Naive thymus-derived CD4-positive, alpha-beta T cell (primary cell): ENCODE data around the gene PLK4. TPM values are rescaled to one million over a fixed set of nuclear protein-coding genes. Genes with fewer than 3 reads are reported as not detected.
"Not testable (repeated sequence)": the region's sequence is repeated elsewhere in the genome, so short reads cannot be mapped to it uniquely, and the experiment has no call there.

Source experiments
- ATAC-seq: fragments of 150-1000 bp; cut with Tn5 transposase; 2 replicates; pipeline ENCODE4 v1.10.0; 2021; ENCODE audit warnings: mild to moderate bottlenecking, moderate library complexity
- CTCF ChIA-PET: fragments of 350-600 bp; sonication (Branson Sonifier 250); formaldehyde crosslinking; loops from one replicate; lab custom pipeline; 2021; ENCODE audit warnings: antibody characterized with exemption; lab: Charles Lee
- POLR2A ChIA-PET: fragments of 350-600 bp; sonication (Branson Sonifier 250); formaldehyde crosslinking; loops from one replicate; lab custom pipeline; 2021; ENCODE audit warnings: antibody characterized with exemption, inconsistent platforms; lab: Charles Lee
- DNase-seq, 9 donors: peaks; one replicate each; pipeline versions ENCODE4 v3.0.0 to v3.0.0-alpha.2; 2020 to 2022; ENCODE audit warnings: mixed read lengths in 1 of 9
- H3K27ac ChIP-seq: one replicate; pipeline ENCODE4 v1.7.0; 2013; ENCODE audit warnings: mild to moderate bottlenecking, low read depth, low read length, moderate library complexity
- H3K27me3 ChIP-seq, 2 donors: one replicate each; pipeline ENCODE4 v1.7.0; 2013; ENCODE audit warnings: low read length in 2 of 2, mild to moderate bottlenecking in 2 of 2, moderate library complexity in 2 of 2; ENCODE audit not compliant: control insufficient read depth in 2 of 2, insufficient read depth in 2 of 2
- H3K36me3 ChIP-seq, 3 experiments: 1 replicate in 2 of 3; 2 replicates in 1 of 3; pipeline ENCODE4 v1.7.0; 2013; ENCODE audit warnings: low read length in 3 of 3, mild to moderate bottlenecking in 3 of 3, moderate library complexity in 1 of 3; ENCODE audit not compliant: insufficient read depth in 3 of 3, control insufficient read depth in 2 of 3
- H3K4me1 ChIP-seq, 2 donors: one replicate each; pipeline ENCODE4 v1.7.0; 2013; ENCODE audit warnings: low read length in 2 of 2, mild to moderate bottlenecking in 2 of 2, moderate library complexity in 1 of 2; ENCODE audit not compliant: control insufficient read depth in 2 of 2, insufficient read depth in 2 of 2
- H3K4me3 ChIP-seq: 2 replicates; pipeline ENCODE4 v1.7.0; 2013; ENCODE audit warnings: mild to moderate bottlenecking, low read length
- H3K9me3 ChIP-seq, 3 experiments: 1 replicate in 2 of 3; 2 replicates in 1 of 3; pipeline ENCODE4 v1.7.0; 2013; ENCODE audit warnings: low read length in 3 of 3; ENCODE audit not compliant: control insufficient read depth in 2 of 3
- H3K27ac Mint-ChIP-seq, 9 donors: one replicate each; pipeline ENCODE4 v1.8.0; 2020 to 2022; ENCODE audit warnings: mixed read lengths in 9 of 9, mild to moderate bottlenecking in 8 of 9, moderate library complexity in 5 of 9, inconsistent platforms in 2 of 9
- H3K27me3 Mint-ChIP-seq, 5 donors: one replicate each; pipeline ENCODE4 v1.8.0; 2021 to 2022; ENCODE audit warnings: mixed read lengths in 5 of 5, mild to moderate bottlenecking in 1 of 5
- H3K36me3 Mint-ChIP-seq, 5 donors: one replicate each; pipeline ENCODE4 v1.8.0; 2020 to 2022; ENCODE audit warnings: mixed read lengths in 5 of 5, mild to moderate bottlenecking in 3 of 5, inconsistent platforms in 1 of 5
- H3K4me1 Mint-ChIP-seq, 7 donors: one replicate each; pipeline ENCODE4 v1.8.0; 2020 to 2022; ENCODE audit warnings: mixed read lengths in 7 of 7, mild to moderate bottlenecking in 3 of 7, inconsistent platforms in 1 of 7
- H3K4me3 Mint-ChIP-seq, 10 donors: one replicate each; pipeline ENCODE4 v1.8.0; 2020 to 2022; ENCODE audit warnings: mild to moderate bottlenecking in 10 of 10, mixed read lengths in 10 of 10, moderate library complexity in 6 of 10, inconsistent platforms in 2 of 10
- H3K9me3 Mint-ChIP-seq, 11 donors: one replicate each; pipeline ENCODE4 v1.8.0; 2020 to 2022; ENCODE audit warnings: mixed read lengths in 11 of 11, mild to moderate bottlenecking in 4 of 11, inconsistent platforms in 1 of 11, moderate library complexity in 1 of 11
- intact Hi-C, 2 donors: fragments of 100-400 bp; cut with micrococcal nuclease; formaldehyde crosslinking; loops; one replicate each; pipeline ENCODE4 v1.15.1; 2023
- polyA plus RNA-seq, 2 donors: library from polyadenylated mRNA; unstranded; fragments of 300-500 nt; fragmentation: Illumina TruSeq; gene quantifications; one replicate each; pipeline ENCODE4 v1.2.3, GENCODE V29; 2021
- total RNA-seq, 6 experiments: library from RNA in 5 of 6; stranded (reverse) in 5 of 6; gene quantifications; 1 replicate in 5 of 6; 2 replicates in 1 of 6; pipeline ENCODE4 v1.2.3 and lab custom pipeline; 2021 to 2026

The PLK4 gene
- total and polyA plus RNA-seq, 7 experiments from 2014 or later = 1.3 to 34.7 (median 3.5) TPM

DNA sequence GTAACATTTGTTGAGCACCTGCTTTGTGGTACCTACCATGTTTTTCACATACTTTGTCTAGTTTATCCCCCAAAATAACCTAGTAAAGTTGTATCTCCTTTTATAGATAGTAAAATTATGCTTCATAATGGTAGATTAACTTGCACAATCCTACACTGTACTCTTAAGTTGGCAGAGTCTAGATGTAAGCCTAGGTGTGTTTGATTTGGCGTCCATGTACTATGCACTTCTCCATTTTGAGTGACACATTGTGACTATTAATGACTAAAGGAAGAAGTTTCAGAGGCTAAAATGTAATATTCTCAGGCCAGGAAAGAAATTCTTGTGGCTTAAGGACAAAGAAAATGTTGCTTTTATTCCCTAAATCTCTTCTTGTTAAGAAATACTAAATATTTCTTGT, 15.4 kb downstream of the PLK4 start:
- Histone ChIP-seq H3K27me3 (no peaks in the 10 kb centered on the region), H3K9me3 (no peaks in the 10 kb centered on the region), H3K4me1 (no peaks in the 10 kb centered on the region), H3K36me3 (no peaks in the 10 kb centered on the region), H3K27ac (no peak overlapping the region), H3K4me3 (no peak overlapping the region)
- CTCF ChIA-PET = no interaction called here
- Mint-ChIP-seq H3K4me1 (peaks cover 0 to 4% (median 0%) of the 10 kb centered on the region in 7 donors), H3K27ac (no peak overlapping the region), H3K36me3 (peaks cover 4 to 35% (median 7%) of the 10 kb centered on the region in 5 donors), H3K27me3 (no peaks in the 10 kb centered on the region), H3K4me3 (no peak overlapping the region), H3K9me3 (peaks cover 0 to 8% (median 0%) of the 10 kb centered on the region in 11 donors)
- POLR2A ChIA-PET = no interaction called here
- no peak for ATAC-seq
- intact Hi-C loops = no loop called here
- no peak for DNase-seq

- no peak overlapping the region for H3K4me3 ChIP-seq
- Mint-ChIP-seq H3K36me3 (peaks cover 4 to 39% (median 7%) of the 10 kb centered on the region in 5 donors), H3K27ac (no peak overlapping the region), H3K4me1 (peaks cover 0 to 4% (median 0%) of the 10 kb centered on the region in 7 donors), H3K9me3 (peaks cover 0 to 11% (median 0%) of the 10 kb centered on the region in 11 donors), H3K4me3 (no peak overlapping the region), H3K27me3 (no peaks in the 10 kb centered on the region)
- intact Hi-C loops = no loop called here
- no peaks in the 10 kb centered on the region for H3K4me1 ChIP-seq
- CTCF ChIA-PET = interaction anchor here (0.6 kb wide), 1 partner anchor 11 kb away, joined by 4 read pairs; no protein-coding TSS in a partner anchor
- H3K36me3 ChIP-seq = no peaks in the 10 kb centered on the region
- POLR2A ChIA-PET = no interaction called here
- DNase-seq = no peak
- no peak for ATAC-seq
- no peaks in the 10 kb centered on the region for H3K9me3 ChIP-seq
- no peak overlapping the region for H3K27ac ChIP-seq
- no peaks in the 10 kb centered on the region for H3K27me3 ChIP-seq
Observed at GRCh38 chr4:127896528-127896927, 15.8 kb downstream of the PLK4 start.

DNA sequence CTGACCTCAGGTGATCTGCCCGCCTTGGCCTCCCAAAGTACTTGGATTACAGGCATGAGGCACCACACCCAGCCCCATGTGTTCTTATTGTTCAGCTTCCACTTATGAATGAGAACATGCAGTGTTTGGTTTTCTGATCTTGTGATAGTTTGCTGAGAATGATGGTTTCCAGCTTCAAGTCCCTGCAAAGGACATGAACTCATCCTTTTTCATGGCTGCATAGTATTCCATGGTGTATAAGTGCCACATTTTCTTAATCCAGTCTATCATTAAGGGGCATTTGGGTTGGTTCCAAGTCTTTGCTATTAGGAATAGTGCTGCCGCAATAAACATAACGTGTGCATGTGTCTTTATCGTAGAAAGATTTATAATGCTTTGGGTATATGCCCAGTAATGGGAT, 19.0 kb downstream of the PLK4 start:
- H3K4me3 Mint-ChIP-seq, intact Hi-C loops, H3K27ac ChIP-seq, H3K4me3 ChIP-seq, H3K27me3 ChIP-seq, H3K27ac Mint-ChIP-seq, H3K27me3 Mint-ChIP-seq, H3K4me1 ChIP-seq, H3K36me3 ChIP-seq, ATAC-seq, H3K4me1 Mint-ChIP-seq, DNase-seq, CTCF ChIA-PET, H3K9me3 ChIP-seq, POLR2A ChIA-PET: not testable (repeated sequence)
- peaks cover 0 to 14% (median 5%) of the 10 kb centered on the region in 11 donors for H3K9me3 Mint-ChIP-seq
- peaks cover 0 to 28% (median 5%) of the 10 kb centered on the region in 5 donors for H3K36me3 Mint-ChIP-seq

DNA sequence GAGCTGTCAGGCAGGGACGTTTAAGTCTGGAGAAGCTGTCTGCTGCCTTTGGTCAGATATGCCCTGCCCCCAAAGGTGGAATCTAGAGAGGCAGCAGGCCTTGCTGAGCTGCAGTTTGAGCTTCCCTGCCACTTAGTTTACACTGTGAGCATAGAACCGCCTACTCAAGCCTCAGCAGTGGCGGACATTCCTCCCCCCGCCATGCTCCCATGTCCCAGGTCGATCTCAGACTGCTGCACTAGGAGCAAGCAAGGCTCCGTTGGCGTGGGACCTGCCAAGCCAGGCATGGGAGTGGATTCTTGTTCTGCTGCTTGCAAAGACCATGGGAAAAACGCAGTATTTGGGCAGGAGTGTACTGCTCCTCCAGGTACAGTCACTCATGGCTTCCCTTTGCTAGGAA, 24.3 kb downstream of the PLK4 start:
- no peak overlapping the region for H3K4me3 Mint-ChIP-seq
- intact Hi-C loops = no loop called here
- H3K36me3 Mint-ChIP-seq = peaks cover 0 to 12% (median 5%) of the 10 kb centered on the region in 5 donors
- ChIA-PET POLR2A (no interaction called here), CTCF (no interaction called here)
- no peaks in the 10 kb centered on the region for H3K27me3 Mint-ChIP-seq
- no peak overlapping the region for H3K4me3 ChIP-seq
- no peak overlapping the region for H3K27ac Mint-ChIP-seq
- no peak overlapping the region for H3K27ac ChIP-seq
- H3K36me3 ChIP-seq = no peaks in the 10 kb centered on the region
- DNase-seq = no peak
- H3K27me3 ChIP-seq = no peaks in the 10 kb centered on the region
- H3K9me3 Mint-ChIP-seq = peaks cover 0 to 13% (median 5%) of the 10 kb centered on the region in 11 donors
- no peaks in the 10 kb centered on the region for H3K4me1 ChIP-seq
- H3K9me3 ChIP-seq = no peaks in the 10 kb centered on the region
- no peaks in the 10 kb centered on the region for H3K4me1 Mint-ChIP-seq
- no peak for ATAC-seq

GRCh38 chr4:127916512-127916911, 35.8 kb downstream of the PLK4 start:
- DNase-seq = no peak
- Mint-ChIP-seq H3K4me3 (no peak overlapping the region), H3K27me3 (peaks cover 0 to 4% (median 0%) of the 10 kb centered on the region in 5 donors), H3K36me3 (peaks cover 0 to 30% (median 19%) of the 10 kb centered on the region in 5 donors), H3K27ac (no peak overlapping the region), H3K9me3 (peaks cover 0 to 1% (median 0%) of the 10 kb centered on the region in 11 donors), H3K4me1 (no peaks in the 10 kb centered on the region)
- no peak for ATAC-seq
- Histone ChIP-seq H3K9me3 (no peaks in the 10 kb centered on the region), H3K4me1 (no peaks in the 10 kb centered on the region), H3K4me3 (no peak overlapping the region), H3K27me3 (no peaks in the 10 kb centered on the region), H3K27ac (no peak overlapping the region), H3K36me3 (peaks cover 2 to 15% (median 10%) of the 10 kb centered on the region in 3 experiments)
- CTCF ChIA-PET = no interaction called here
- POLR2A ChIA-PET = no interaction called here
- intact Hi-C loops = no loop called here

DNA sequence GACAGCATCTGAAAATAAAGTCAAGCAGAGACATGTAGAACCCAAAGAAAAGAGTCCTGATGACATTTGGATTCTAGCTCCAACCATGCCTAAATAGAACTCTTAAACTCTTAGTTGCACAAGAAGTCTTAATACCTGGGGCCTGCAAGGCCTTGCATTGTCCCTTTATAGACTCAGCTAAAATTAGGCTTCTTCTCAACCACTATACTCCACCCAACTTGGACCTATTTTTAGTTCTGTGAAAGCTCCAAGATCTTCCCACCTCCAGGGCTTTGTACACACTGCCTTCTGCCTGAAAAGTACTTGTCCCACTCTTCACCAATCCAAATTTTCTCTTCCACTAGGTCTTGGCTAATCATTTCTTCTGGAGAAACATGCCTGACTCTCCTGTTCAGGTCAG, 36.5 kb downstream of the PLK4 start:
- Histone ChIP-seq H3K27ac (no peak overlapping the region), H3K4me1 (no peaks in the 10 kb centered on the region), H3K36me3 (peaks cover 4 to 19% (median 10%) of the 10 kb centered on the region in 3 experiments), H3K27me3 (no peaks in the 10 kb centered on the region), H3K9me3 (no peaks in the 10 kb centered on the region), H3K4me3 (no peak overlapping the region)
- peak overlapping the region in 1 of 9 donors; percentile 3 for H3K27ac Mint-ChIP-seq
- ATAC-seq (no peak), DNase-seq (no peak)
- POLR2A ChIA-PET = no interaction called here
- H3K9me3 Mint-ChIP-seq = peaks cover 0 to 1% (median 0%) of the 10 kb centered on the region in 11 donors
- intact Hi-C loops = no loop called here
- no peak overlapping the region for H3K4me3 Mint-ChIP-seq
- CTCF ChIA-PET = no interaction called here
- peaks cover 0 to 33% (median 19%) of the 10 kb centered on the region in 5 donors for H3K36me3 Mint-ChIP-seq
- H3K4me1 Mint-ChIP-seq = no peaks in the 10 kb centered on the region
- peaks cover 0 to 4% (median 0%) of the 10 kb centered on the region in 5 donors for H3K27me3 Mint-ChIP-seq

GRCh38 chr4:127920521-127920920, 39.8 kb downstream of the PLK4 start:
- CTCF ChIA-PET = no interaction called here
- no peak overlapping the region for H3K27ac Mint-ChIP-seq
- no peak for ATAC-seq
- H3K9me3 ChIP-seq = no peaks in the 10 kb centered on the region
- intact Hi-C loops = loop anchor here in 1 of 2 donors (2.0 kb wide), 1 partner anchor 14 kb away; no protein-coding TSS in a partner anchor
- H3K27me3 ChIP-seq = no peaks in the 10 kb centered on the region
- H3K27ac ChIP-seq = no peak overlapping the region
- peaks cover 4 to 21% (median 10%) of the 10 kb centered on the region in 3 experiments for H3K36me3 ChIP-seq
- POLR2A ChIA-PET = no interaction called here
- H3K36me3 Mint-ChIP-seq = peaks cover 11 to 57% (median 36%) of the 10 kb centered on the region in 5 donors
- peaks cover 0 to 9% (median 0%) of the 10 kb centered on the region in 7 donors for H3K4me1 Mint-ChIP-seq
- H3K4me3 Mint-ChIP-seq = no peak overlapping the region
- peaks cover 0 to 2% (median 0%) of the 10 kb centered on the region in 11 donors for H3K9me3 Mint-ChIP-seq
- no peaks in the 10 kb centered on the region for H3K4me1 ChIP-seq
- H3K27me3 Mint-ChIP-seq = no peaks in the 10 kb centered on the region
- no peak overlapping the region for H3K4me3 ChIP-seq
- no peak for DNase-seq
